HepG2 (cell line): Measurements from ENCODE around the gene SUV39H2. TPM values are rescaled to one million over a fixed set of nuclear protein-coding genes. Genes with fewer than 3 reads are reported as not detected.

Experiments used
- ATAC-seq: fragments of 200-7000 bp; cut with Tn5 transposase; 3 replicates; pipeline ENCODE4 v1.9.1; 2020; ENCODE audit warnings: mild to moderate bottlenecking, moderate library complexity
- BruUV-seq: library from RNA; stranded (reverse); fragments of 400-500 nt; replicated peaks from 2 replicates; lab custom pipeline; 2021; lab: Mats Ljungman, UMichigan
- CTCF ChIA-PET: fragments of 300-600 bp; formaldehyde crosslinking; extraction: SDS; loops from one replicate; lab custom pipeline; 2021; ENCODE audit warnings: low total read pairs, inconsistent platforms, low intra/inter-chr PET ratio; lab: Yijun Ruan, JAX
- POLR2A ChIA-PET: fragments of 350-600 bp; sonication (Branson Sonifier 250); formaldehyde crosslinking; loops from one replicate; lab custom pipeline; 2020; ENCODE audit warnings: antibody characterized with exemption, inconsistent platforms; lab: Yijun Ruan, JAX
- DNase-seq: peaks from one replicate; pipeline ENCODE4 v3.0.0-alpha.2; 2015; ENCODE audit warnings: low spot score
- FAIRE-seq: peaks from 3 replicates; lab custom pipeline; 2011; peaks lifted over from hg19 to GRCh38; lab: Jason Lieb, UNC
- H2AFZ ChIP-seq: one replicate; pipeline ENCODE4 v1.6.1; 2011; ENCODE audit warnings: low read length, inconsistent platforms
- H3K27ac ChIP-seq: fragments of 300-600 bp; 3 replicates; pipeline ENCODE4 v1.8.0; 2011; ENCODE audit warnings: mixed run types, mild to moderate bottlenecking, mixed read lengths, low read length, inconsistent platforms; ENCODE audit not compliant: insufficient read depth; ENCODE audit errors: extremely low read length
- H3K27me3 ChIP-seq, 2 experiments: fragments of 200-600 bp in 1 of 2; 2 replicates in 1 of 2; 3 replicates in 1 of 2; pipeline versions ENCODE4 v1.6.0 to v1.8.0; 2011; ENCODE audit warnings: low read length in 2 of 2, mild to moderate bottlenecking in 2 of 2, moderate library complexity in 2 of 2, inconsistent platforms in 1 of 2; ENCODE audit not compliant: insufficient read depth in 2 of 2, control insufficient read depth in 1 of 2
- H3K36me3 ChIP-seq, 2 experiments: fragments of 200-600 bp in 1 of 2; replicated peaks in 1 of 2; 2 replicates in 1 of 2; 3 replicates in 1 of 2; pipeline versions ENCODE4 v1.5.1 to v1.8.0; 2011; ENCODE audit warnings: low read length in 2 of 2, inconsistent platforms in 1 of 2; ENCODE audit not compliant: insufficient read depth in 2 of 2, control insufficient read depth in 1 of 2
- H3K4me1 ChIP-seq: 2 replicates; pipeline ENCODE4 v1.5.1; 2012; ENCODE audit warnings: low read length, inconsistent platforms; ENCODE audit not compliant: insufficient read depth
- H3K4me2 ChIP-seq: 2 replicates; pipeline ENCODE4 v1.6.0; 2011; ENCODE audit warnings: low read depth, low read length, inconsistent platforms
- H3K4me3 ChIP-seq, 3 experiments: fragments of 200-600 bp in 1 of 3; sonication (generic), shearing (Covaris generic) in 1 of 3; replicated peaks in 1 of 3; 2 replicates each; pipeline ENCODE4 v1.5.1; 2011 to 2016; ENCODE audit warnings: low read length in 3 of 3, inconsistent platforms in 2 of 3, low read depth in 2 of 3, mild to moderate bottlenecking in 2 of 3, control low read depth in 1 of 3, mixed read lengths in 1 of 3; ENCODE audit not compliant: insufficient read depth in 1 of 3
- H3K79me2 ChIP-seq: one replicate; pipeline ENCODE4 v1.6.1; 2011; ENCODE audit warnings: low read length, inconsistent platforms; ENCODE audit not compliant: insufficient read depth
- H3K9ac ChIP-seq: 2 replicates; pipeline ENCODE4 v1.6.0; 2011; ENCODE audit warnings: mild to moderate bottlenecking, low read depth, low read length, inconsistent platforms; ENCODE audit not compliant: insufficient read depth
- H3K9me3 ChIP-seq: 2 replicates; pipeline ENCODE4 v1.5.1; 2012; ENCODE audit warnings: mild to moderate bottlenecking, low read length
- H4K20me1 ChIP-seq: 2 replicates; pipeline ENCODE4 v1.6.0; 2011; ENCODE audit warnings: inconsistent platforms, mild to moderate bottlenecking, low read length, moderate library complexity; ENCODE audit not compliant: insufficient read depth
- CHD2 ChIP-seq: IDR thresholded peaks from 2 replicates; pipeline ENCODE4 v1.6.1; 2011; ENCODE audit warnings: low read depth, low read length, improper control_type of control experiment
- HNF4A ChIP-seq: sonication (generic); formaldehyde crosslinking; IDR thresholded peaks from 2 replicates; pipeline ENCODE4 v1.4.0; 2020; ENCODE audit warnings: missing genetic modification reagents
- NFYC ChIP-seq: IDR thresholded peaks from 2 replicates; pipeline ENCODE4 v1.6.1; 2016; ENCODE audit warnings: missing genetic modification reagents, missing compliant biosample characterization
- RCOR2 ChIP-seq: IDR thresholded peaks from 2 replicates; pipeline ENCODE4 v1.6.1; 2016; ENCODE audit warnings: missing biosample characterization, missing genetic modification reagents
- ZBTB38 ChIP-seq: sonication (generic); formaldehyde crosslinking; IDR thresholded peaks from 2 replicates; pipeline ENCODE4 v1.5.1; 2020; ENCODE audit warnings: mild to moderate bottlenecking, missing genetic modification reagents
- ZNF644 ChIP-seq: IDR thresholded peaks from 2 replicates; pipeline ENCODE4 v1.6.1; 2016; ENCODE audit warnings: low read depth
- ZNF7 ChIP-seq: IDR thresholded peaks from 2 replicates; pipeline ENCODE4 v1.6.1; 2016; ENCODE audit warnings: missing biosample characterization, missing genetic modification reagents
- ZNF770 ChIP-seq: sonication (generic); formaldehyde crosslinking; IDR thresholded peaks from 2 replicates; pipeline ENCODE4 v1.5.0; 2020; ENCODE audit warnings: mild to moderate bottlenecking, missing genetic modification reagents
- WGBS: methylation state at CpG from one replicate; pipeline ENCODE4 v1.1.6; 2017; ENCODE audit warnings: low lambda C conversion rate; 5-methylcytosine and 5-hydroxymethylcytosine counted together
- in situ Hi-C: cut with HindIII; loops from 2 replicates; pipeline ENCODE4 v1.10.0; 2017; ENCODE audit warnings: low pct_unique_long_range_greater_than_20kb; ENCODE audit not compliant: extremely low pct_ligation_motif_present
- intact Hi-C: fragments of 100-400 bp; cut with micrococcal nuclease; formaldehyde crosslinking; loops from one replicate; pipeline ENCODE4 v1.10.0; 2022; ENCODE audit not compliant: unreplicated experiment
- polyA plus RNA-seq, 8 experiments: library from polyadenylated mRNA; depleted of rRNA in 3 of 8; stranded (reverse) in 7 of 8; unstranded in 1 of 8; fragments of >200 nt; fragmentation: Illumina TruSeq in 4 of 8; extraction: Trizol in 4 of 8; gene quantifications; 2 replicates each; pipeline versions ENCODE4 v1.2.1 to v1.2.3, GENCODE V29; 2011 to 2016; ENCODE audit warnings: low read depth in 4 of 8, missing spikeins in 1 of 8, mixed read lengths in 1 of 8; ENCODE audit not compliant: insufficient read depth in 1 of 8
- total RNA-seq, 5 experiments: library from RNA; depleted of rRNA; stranded (reverse); fragments of >200 nt; fragmentation: Illumina TruSeq; extraction: Trizol; gene quantifications; 2 replicates each; pipeline ENCODE4 v1.2.3, GENCODE V29; 2016; ENCODE audit warnings: low read depth in 1 of 5
- TF ChIP-seq, protein P1 (sequence below): IDR thresholded peaks from 2 replicates; pipeline ENCODE4 v1.6.1; 2016; ENCODE audit warnings: missing compliant biosample characterization, missing genetic modification reagents, borderline replicate concordance
- TF ChIP-seq, protein P2 (sequence below): IDR thresholded peaks from 2 replicates; pipeline ENCODE4 v1.6.1; 2016; ENCODE audit warnings: low read depth

The SUV39H2 gene
- total and polyA plus RNA-seq, 2 of the 13 experiments (the other 11 are each of a cell fraction or from before 2014, with no cell fraction given) = 9.0 to 44.3 TPM

- Histone ChIP-seq H2AFZ (no peak overlapping the region), H3K79me2 (peaks cover 89% of the 10 kb centered on the region), H3K9me3 (no peaks in the 10 kb centered on the region), H3K4me3 (no peak overlapping the region), H3K4me1 (peaks cover 23% of the 10 kb centered on the region), H3K27ac (no peak overlapping the region), H3K36me3 (peaks cover 0 to 36% of the 10 kb centered on the region in 2 experiments; a peak in 1 of 5 replicates), H3K9ac (no peak overlapping the region), H3K27me3 (no peaks in the 10 kb centered on the region), H3K4me2 (no peak overlapping the region), H4K20me1 (no peaks in the 10 kb centered on the region; the same call in 1 of the 2 replicates)
- in situ Hi-C loops (no loop called here), intact Hi-C loops (no loop called here)
- WGBS = 98% methylated on average over 2 of the region's 2 CpGs
- DNase-seq (no peak), FAIRE-seq (no peak), ATAC-seq (no peak)
- TF ChIP-seq ZNF770 (CRISPR knock-in tag) (no peak), ZNF7 (CRISPR knock-in tag) (peak; percentile 76)
- ChIA-PET CTCF (no interaction called here), POLR2A (no interaction called here)
- no TSS peak for BruUV-seq
Observed at GRCh38 chr10:14889318-14889717, 10.7 kb downstream of the SUV39H2 start.

GRCh38 chr10:14891151-14891550 lies 12.5 kb downstream of the SUV39H2 start:
- Histone ChIP-seq H2AFZ (no peak overlapping the region), H3K27me3 (no peaks in the 10 kb centered on the region), H3K9ac (no peak overlapping the region), H3K4me2 (no peak overlapping the region), H3K4me3 (no peak overlapping the region), H3K4me1 (peaks cover 23% of the 10 kb centered on the region), H4K20me1 (no peaks in the 10 kb centered on the region; the same call in 1 of the 2 replicates), H3K27ac (no peak overlapping the region), H3K36me3 (peaks cover 0 to 18% of the 10 kb centered on the region in 2 experiments; a peak in 1 of 5 replicates), H3K79me2 (peaks cover 82% of the 10 kb centered on the region), H3K9me3 (no peaks in the 10 kb centered on the region)
- FAIRE-seq (no peak), ATAC-seq (no peak), DNase-seq (no peak)
- intact Hi-C loops = no loop called here
- POLR2A ChIA-PET = interaction anchor here (1.8 kb wide), 1 partner anchor 13 kb away, joined by 4 read pairs; the partner anchor contains the start of gene SUV39H2
- BruUV-seq = no TSS peak
- 97% methylated on average over 1 of the region's 1 CpG for WGBS
- in situ Hi-C loops = no loop called here
- CTCF ChIA-PET = no interaction called here
- TF ChIP-seq ZNF644 (CRISPR knock-in tag) (peak; percentile 94), ZBTB38 (CRISPR knock-in tag) (no peak), CHD2 (no peak), HNF4A (CRISPR knock-in tag) (peak; percentile 64), NFYC (CRISPR knock-in tag) (no peak), RCOR2 (CRISPR knock-in tag) (0 out of 2 replicates have a peak, but pooled peaks have one; percentile 29)
- TF ChIP-seq, protein P1, sequence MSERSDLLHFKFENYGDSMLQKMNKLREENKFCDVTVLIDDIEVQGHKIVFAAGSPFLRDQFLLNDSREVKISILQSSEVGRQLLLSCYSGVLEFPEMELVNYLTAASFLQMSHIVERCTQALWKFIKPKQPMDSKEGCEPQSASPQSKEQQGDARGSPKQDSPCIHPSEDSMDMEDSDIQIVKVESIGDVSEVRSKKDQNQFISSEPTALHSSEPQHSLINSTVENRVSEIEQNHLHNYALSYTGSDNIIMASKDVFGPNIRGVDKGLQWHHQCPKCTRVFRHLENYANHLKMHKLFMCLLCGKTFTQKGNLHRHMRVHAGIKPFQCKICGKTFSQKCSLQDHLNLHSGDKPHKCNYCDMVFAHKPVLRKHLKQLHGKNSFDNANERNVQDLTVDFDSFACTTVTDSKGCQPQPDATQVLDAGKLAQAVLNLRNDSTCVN (CRISPR knock-in tag) = no peak
- TF ChIP-seq, protein P2, sequence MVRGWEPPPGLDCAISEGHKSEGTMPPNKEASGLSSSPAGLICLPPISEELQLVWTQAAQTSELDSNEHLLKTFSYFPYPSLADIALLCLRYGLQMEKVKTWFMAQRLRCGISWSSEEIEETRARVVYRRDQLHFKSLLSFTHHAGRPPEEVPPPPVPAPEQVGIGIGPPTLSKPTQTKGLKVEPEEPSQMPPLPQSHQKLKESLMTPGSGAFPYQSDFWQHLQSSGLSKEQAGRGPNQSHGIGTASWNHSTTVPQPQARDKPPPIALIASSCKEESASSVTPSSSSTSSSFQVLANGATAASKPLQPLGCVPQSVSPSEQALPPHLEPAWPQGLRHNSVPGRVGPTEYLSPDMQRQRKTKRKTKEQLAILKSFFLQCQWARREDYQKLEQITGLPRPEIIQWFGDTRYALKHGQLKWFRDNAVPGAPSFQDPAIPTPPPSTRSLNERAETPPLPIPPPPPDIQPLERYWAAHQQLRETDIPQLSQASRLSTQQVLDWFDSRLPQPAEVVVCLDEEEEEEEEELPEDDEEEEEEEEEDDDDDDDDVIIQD (CRISPR knock-in tag) = peak; percentile 62; the same call in 1 of the 2 replicates
